Tibial nerve (tissue), 4 donors: ENCODE results near the gene SLC25A27. TPM values are rescaled to one million over a fixed set of nuclear protein-coding genes. Genes with fewer than 3 reads are reported as not detected.
A peak's percentile ranks its signal among the peaks of the same experiment; 100 is the strongest.

Experiments
- DNase-seq, 2 donors: peaks; one replicate each; pipeline ENCODE4 v3.0.0-alpha.2; 2019; ENCODE audit warnings: low spot score in 2 of 2
- H3K27ac ChIP-seq, 4 donors: fragments of 200-600 bp; sonication (generic) in 3 of 4; one replicate each; pipeline ENCODE4 v1.5.1; 2017 to 2019; ENCODE audit warnings: mild to moderate bottlenecking in 1 of 4
- H3K27me3 ChIP-seq, 2 donors: fragments of 200-600 bp; sonication (generic) in 1 of 2; one replicate each; pipeline versions ENCODE4 v1.5.1 to v1.6.0; 2017 to 2019
- H3K36me3 ChIP-seq, 3 donors: fragments of 200-600 bp; sonication (generic); one replicate each; pipeline ENCODE4 v1.5.1; 2018 to 2019
- H3K4me1 ChIP-seq, 4 donors: fragments of 200-600 bp; sonication (generic) in 3 of 4; one replicate each; pipeline ENCODE4 v1.5.1; 2017 to 2019
- H3K4me3 ChIP-seq, 4 donors: fragments of 200-600 bp; sonication (generic) in 3 of 4; one replicate each; pipeline ENCODE4 v1.5.1; 2017 to 2019; ENCODE audit warnings: mild to moderate bottlenecking in 1 of 4, moderate library complexity in 1 of 4
- H3K9me3 ChIP-seq, 4 donors: fragments of 200-600 bp; sonication (generic) in 3 of 4; one replicate each; pipeline ENCODE4 v1.5.1; 2017 to 2019
- CTCF ChIP-seq, 5 experiments: fragments of 200-600 bp in 3 of 5; fragments of 450-650 bp in 2 of 5; sonication (generic) in 3 of 5; IDR thresholded peaks; one replicate each; pipeline ENCODE4 v1.5.1; 2016 to 2019; ENCODE audit warnings: antibody characterized with exemption in 5 of 5, mild to moderate bottlenecking in 3 of 5, moderate library complexity in 2 of 5
- EP300 ChIP-seq, 2 donors: sonication (generic); formaldehyde crosslinking; IDR thresholded peaks; one replicate each; pipeline ENCODE4 v1.6.1; 2017; ENCODE audit warnings: antibody characterized with exemption in 2 of 2, mild to moderate bottlenecking in 1 of 2
- POLR2A ChIP-seq, 2 donors: fragments of 450-650 bp; IDR thresholded peaks; one replicate each; pipeline ENCODE4 v1.6.1; 2017; ENCODE audit warnings: antibody characterized with exemption in 2 of 2, mild to moderate bottlenecking in 2 of 2, moderate library complexity in 2 of 2
- WGBS, 2 donors: methylation state at CpG; one replicate each; pipeline ENCODE4 v1.1.5; 2018; 5-methylcytosine and 5-hydroxymethylcytosine counted together
- total RNA-seq, 4 donors: library from RNA; depleted of rRNA; stranded (reverse); fragments of >200 nt; gene quantifications; one replicate each; pipeline ENCODE4 v1.1.0, GENCODE V29; 2016

Gene SLC25A27
- total RNA-seq, 4 donors from 2014 or later, result 42.2 to 57.8 (median 50.8) TPM

GRCh38 chr6:46699970-46700369 is 47.2 kb downstream of the SLC25A27 start:
- H3K27me3 ChIP-seq, result no peaks in the 10 kb centered on the region
- no peaks in the 10 kb centered on the region for H3K4me1 ChIP-seq
- WGBS, 2 donors, result 70 to 75% methylated on average over 1 of the region's 1 CpG
- H3K27ac ChIP-seq, result no peak overlapping the region
- TF ChIP-seq POLR2A (IDR thresholded peaks at IDR 0.05), result no peak
- no peak for TF ChIP-seq EP300 (IDR thresholded peaks at IDR 0.05)
- no peak for TF ChIP-seq CTCF (IDR thresholded peaks at IDR 0.05)
- no peak for DNase-seq
- H3K36me3 ChIP-seq, result peaks cover 0 to 4% (median 0%) of the 10 kb centered on the region in 3 donors
- no peak overlapping the region for H3K4me3 ChIP-seq
- no peaks in the 10 kb centered on the region for H3K9me3 ChIP-seq

- H3K27ac ChIP-seq, result no peak overlapping the region
- H3K36me3 ChIP-seq, result peaks cover 0 to 4% (median 0%) of the 10 kb centered on the region in 3 donors
- no peaks in the 10 kb centered on the region for H3K4me1 ChIP-seq
- H3K9me3 ChIP-seq, result no peaks in the 10 kb centered on the region
- H3K27me3 ChIP-seq, result no peaks in the 10 kb centered on the region
- H3K4me3 ChIP-seq, result no peak overlapping the region
- TF ChIP-seq CTCF (IDR thresholded peaks at IDR 0.05) (peak in 3 of 5 experiments; percentile 20 to 32 (median 24)), POLR2A (IDR thresholded peaks at IDR 0.05) (no peak)
- no peak for DNase-seq
- WGBS, 2 donors, result 6 to 12% methylated on average over 3 of the region's 3 CpGs
These were observed 51.8 kb downstream of the SLC25A27 start for GRCh38 chr6:46704562-46704961.

- WGBS, 2 donors, result 86% methylated on average over 2 of the region's 2 CpGs
- Histone ChIP-seq H3K4me1 (no peaks in the 10 kb centered on the region), H3K27me3 (no peaks in the 10 kb centered on the region), H3K27ac (no peak overlapping the region), H3K36me3 (no peaks in the 10 kb centered on the region), H3K9me3 (no peaks in the 10 kb centered on the region), H3K4me3 (no peak overlapping the region)
- TF ChIP-seq CTCF (IDR thresholded peaks at IDR 0.05) (no peak), POLR2A (IDR thresholded peaks at IDR 0.05) (no peak), EP300 (IDR thresholded peaks at IDR 0.05) (no peak)
- DNase-seq, result no peak
These were observed 53.7 kb downstream of the SLC25A27 start for GRCh38 chr6:46706464-46706863.

GRCh38 chr6:46711491-46711890 is 58.7 kb downstream of the SLC25A27 start:
- WGBS, 2 donors, result 88 to 93% methylated on average over 1 of the region's 1 CpG
- Histone ChIP-seq H3K27ac (no peak overlapping the region), H3K9me3 (no peaks in the 10 kb centered on the region), H3K4me1 (no peaks in the 10 kb centered on the region), H3K27me3 (no peaks in the 10 kb centered on the region), H3K4me3 (no peak overlapping the region), H3K36me3 (no peaks in the 10 kb centered on the region)
- TF ChIP-seq POLR2A (IDR thresholded peaks at IDR 0.05) (no peak), EP300 (IDR thresholded peaks at IDR 0.05) (no peak), CTCF (IDR thresholded peaks at IDR 0.05) (no peak)
- DNase-seq, result no peak

GRCh38 chr6:46715141-46715540 is 62.4 kb downstream of the SLC25A27 start:
- no peaks in the 10 kb centered on the region for H3K27me3 ChIP-seq
- no peaks in the 10 kb centered on the region for H3K4me1 ChIP-seq
- H3K4me3 ChIP-seq, result no peak overlapping the region
- no peak for TF ChIP-seq EP300 (IDR thresholded peaks at IDR 0.05)
- no peak for TF ChIP-seq POLR2A (IDR thresholded peaks at IDR 0.05)
- no peak for TF ChIP-seq CTCF (IDR thresholded peaks at IDR 0.05)
- no peaks in the 10 kb centered on the region for H3K9me3 ChIP-seq
- H3K27ac ChIP-seq, result no peak overlapping the region
- H3K36me3 ChIP-seq, result no peaks in the 10 kb centered on the region
- no peak for DNase-seq
